Stimulated activated naive CD8-positive, alpha-beta T cell treated with anti-CD3 and anti-CD28 coated beads, Interleukin-15, amount 100 ng/mL, for 72 hours (primary cell): ENCODE data around the gene CCDC150.
"Not testable (repeated sequence)": the region's sequence is repeated elsewhere in the genome, so short reads cannot be mapped to it uniquely, and the experiment has no call there.

Experiments
- ATAC-seq: fragments of 150-1000 bp; cut with Tn5 transposase; 2 replicates; pipeline ENCODE4 v1.10.0; 2021; ENCODE audit warnings: mild to moderate bottlenecking, moderate library complexity
- DNase-seq, 2 donors: peaks; one replicate each; pipeline ENCODE4 v3.0.0; 2021 to 2022
- H3K27ac Mint-ChIP-seq, 2 donors: one replicate each; pipeline ENCODE4 v1.8.0; 2022; ENCODE audit warnings: mild to moderate bottlenecking in 2 of 2, mixed read lengths in 2 of 2, moderate library complexity in 2 of 2
- H3K27me3 Mint-ChIP-seq: one replicate; pipeline ENCODE4 v1.8.0; 2022; ENCODE audit warnings: mixed read lengths
- H3K4me1 Mint-ChIP-seq: one replicate; pipeline ENCODE4 v1.8.0; 2022; ENCODE audit warnings: mild to moderate bottlenecking, mixed read lengths
- H3K4me3 Mint-ChIP-seq, 2 donors: one replicate each; pipeline ENCODE4 v1.8.0; 2022; ENCODE audit warnings: mild to moderate bottlenecking in 2 of 2, mixed read lengths in 2 of 2, moderate library complexity in 1 of 2
- H3K9me3 Mint-ChIP-seq, 2 donors: one replicate each; pipeline ENCODE4 v1.8.0; 2022; ENCODE audit warnings: mixed read lengths in 2 of 2

CCDC150 gene

DNA sequence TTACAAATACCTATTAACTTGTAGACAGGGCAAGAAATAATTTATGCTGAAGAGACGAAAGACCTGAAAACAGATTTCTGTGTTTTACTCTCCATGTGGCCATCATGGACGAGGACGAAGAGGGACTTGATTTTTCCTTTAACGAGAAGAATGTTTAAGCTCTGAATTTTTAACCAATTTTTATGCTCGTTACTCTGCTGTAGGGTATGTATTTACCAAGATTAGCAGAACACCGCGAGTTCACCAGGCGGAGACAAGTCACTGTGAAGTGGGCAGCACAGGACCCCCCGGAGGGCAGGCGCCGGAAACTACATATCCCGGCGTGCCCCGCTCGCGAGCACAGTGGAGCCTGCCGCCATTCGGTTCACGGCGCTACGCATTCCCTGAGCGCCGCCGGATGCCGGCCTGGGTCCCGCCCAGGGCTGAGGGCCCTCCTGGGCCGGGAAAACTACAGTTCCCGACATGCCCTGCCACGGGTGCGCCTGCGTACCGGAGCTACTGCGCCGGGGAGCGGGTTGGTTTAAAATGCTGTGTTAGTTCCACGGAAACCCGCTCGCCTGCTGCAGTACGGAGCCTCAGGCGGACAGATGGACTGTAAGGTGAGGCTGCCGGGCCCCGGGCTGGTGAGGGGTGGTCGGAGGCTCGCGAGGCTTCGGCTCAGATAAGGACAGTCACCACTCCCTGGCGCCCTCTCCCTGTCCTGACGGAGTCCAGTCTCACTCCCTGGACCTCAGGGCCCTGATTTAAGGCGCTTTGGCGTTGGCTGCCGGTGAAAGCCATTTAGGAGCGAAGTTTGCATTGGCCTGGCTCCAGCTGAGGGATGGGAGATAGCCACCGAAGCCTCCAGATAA is at the start of gene CCDC150:
Gene CCDC150 (plus strand): TSS at position 536 of the 851 bp plus-strand sequence. CDS start 52 bp downstream, at position 588.
- peak; percentile 94 to 97 for DNase-seq
- H3K27me3 Mint-ChIP-seq: peaks cover 7% of the 10 kb centered on the region
- ATAC-seq: peak; percentile 100
- H3K4me3 Mint-ChIP-seq: peak within 1 kb of the TSS; percentile 76 to 93
- H3K27ac Mint-ChIP-seq: peak within 1 kb of the TSS; percentile 64 to 90
- H3K9me3 Mint-ChIP-seq: no peaks in the 10 kb centered on the region
- H3K4me1 Mint-ChIP-seq: peaks cover 29% of the 10 kb centered on the region

DNA sequence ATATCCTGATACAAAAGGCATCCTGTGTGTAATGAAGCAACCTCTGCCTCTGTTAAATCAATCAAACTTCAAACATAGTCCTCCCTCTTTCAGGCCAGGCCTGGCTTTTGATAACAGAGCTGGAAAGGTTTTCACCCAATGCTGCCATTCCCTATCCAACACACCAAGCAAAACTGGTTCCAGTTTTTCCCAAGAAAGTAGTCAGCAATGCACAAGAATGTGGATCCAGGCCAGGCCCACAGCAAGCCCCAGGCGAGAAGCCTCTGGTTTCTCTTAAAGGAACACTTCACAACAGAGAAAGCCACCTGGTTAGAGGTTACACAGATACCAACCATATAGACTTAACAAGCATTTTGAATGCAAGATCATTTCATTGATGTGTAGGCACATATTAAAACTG is 49.2 kb upstream of the CCDC150 start:
- DNase-seq (no peak), ATAC-seq (no peak)
- Mint-ChIP-seq H3K4me1 (peaks cover 5% of the 10 kb centered on the region), H3K27ac (no peak overlapping the region), H3K9me3 (peaks cover 0 to 4% of the 10 kb centered on the region in 2 donors), H3K27me3 (peaks cover 54% of the 10 kb centered on the region), H3K4me3 (no peak overlapping the region)

DNA sequence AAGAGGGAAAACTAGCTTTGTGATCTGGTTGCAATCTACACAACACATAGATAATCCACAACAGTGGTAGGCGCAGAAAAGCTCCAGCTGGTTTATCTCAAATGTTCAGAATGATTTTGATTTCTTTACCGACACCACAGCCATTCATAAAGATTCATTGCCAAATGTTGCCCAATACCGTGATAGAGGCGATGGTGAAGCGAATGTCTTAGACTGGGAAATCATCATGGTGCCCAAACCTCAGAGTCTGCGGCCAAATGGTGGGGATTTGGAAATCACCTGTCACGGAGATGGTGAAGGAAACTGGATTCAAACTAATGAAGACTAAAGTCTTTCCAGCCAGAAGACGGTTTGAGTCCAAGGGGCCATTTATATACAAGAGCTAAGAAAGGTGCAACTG is 48.5 kb upstream of the CCDC150 start:
- DNase-seq (no peak), ATAC-seq (no peak)
- Mint-ChIP-seq H3K4me1 (peaks cover 5% of the 10 kb centered on the region), H3K27me3 (peaks cover 62% of the 10 kb centered on the region), H3K9me3 (no peaks in the 10 kb centered on the region), H3K4me3 (no peak overlapping the region), H3K27ac (no peak overlapping the region)

DNA sequence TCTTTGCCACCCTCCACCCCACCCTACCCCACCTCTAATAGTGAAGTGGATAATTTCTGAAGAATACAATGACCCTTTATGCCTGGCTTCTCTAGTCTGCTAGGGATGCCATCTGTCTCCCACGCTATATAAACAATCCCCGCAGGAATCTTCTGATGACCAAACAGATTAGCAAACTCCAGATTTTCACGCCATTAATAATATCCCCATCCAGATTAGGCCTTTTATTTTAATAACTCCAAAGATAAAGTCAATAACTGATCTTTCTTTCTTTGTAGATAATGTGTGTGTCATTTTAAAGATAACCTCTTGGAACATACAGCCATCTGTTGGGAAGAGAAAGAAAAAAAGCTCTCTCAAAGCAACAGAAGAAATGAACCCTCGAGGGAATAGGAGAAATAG is 47.9 kb upstream of the CCDC150 start:
- Mint-ChIP-seq H3K27ac (no peak overlapping the region), H3K4me1 (peaks cover 5% of the 10 kb centered on the region), H3K4me3 (no peak overlapping the region), H3K27me3 (peaks cover 68% of the 10 kb centered on the region), H3K9me3 (no peaks in the 10 kb centered on the region)
- ATAC-seq: no peak
- no peak for DNase-seq

DNA sequence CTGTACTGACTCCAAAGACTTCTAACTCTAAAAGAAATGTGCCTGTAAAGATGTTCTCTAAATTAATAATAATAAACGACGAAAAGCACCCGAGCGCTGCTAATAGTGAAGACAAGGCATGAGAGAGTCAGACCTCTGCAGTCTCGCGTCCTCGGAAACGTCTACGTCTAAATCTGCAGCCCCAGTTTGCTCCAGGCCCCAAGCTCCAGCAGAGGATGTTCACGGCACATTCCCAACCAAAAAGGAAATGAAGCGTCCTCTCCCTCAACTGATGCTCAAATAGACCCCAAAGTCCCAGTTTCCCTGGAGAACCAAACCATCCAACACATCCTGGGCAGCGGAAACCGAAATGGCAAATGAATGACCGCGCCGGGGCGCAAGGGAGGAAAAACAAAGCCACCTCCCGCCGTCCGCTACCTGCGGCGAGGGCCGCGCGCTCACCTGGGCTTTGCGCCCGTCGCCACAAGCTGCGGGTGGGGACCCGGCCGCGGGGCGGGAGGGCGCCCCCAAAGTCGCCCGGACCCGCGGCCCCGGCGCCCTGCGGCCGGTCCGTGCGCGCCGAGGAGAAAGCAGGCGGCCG is 47.1 kb upstream of the CCDC150 start:
- Mint-ChIP-seq H3K27me3 (peaks cover 76% of the 10 kb centered on the region), H3K4me3 (peak overlapping the region; percentile 74 to 75), H3K4me1 (peaks cover 5% of the 10 kb centered on the region), H3K9me3 (no peaks in the 10 kb centered on the region), H3K27ac (no peak overlapping the region)
- ATAC-seq (peak; percentile 31), DNase-seq (peak in 1 of 2 donors; percentile 16)

DNA sequence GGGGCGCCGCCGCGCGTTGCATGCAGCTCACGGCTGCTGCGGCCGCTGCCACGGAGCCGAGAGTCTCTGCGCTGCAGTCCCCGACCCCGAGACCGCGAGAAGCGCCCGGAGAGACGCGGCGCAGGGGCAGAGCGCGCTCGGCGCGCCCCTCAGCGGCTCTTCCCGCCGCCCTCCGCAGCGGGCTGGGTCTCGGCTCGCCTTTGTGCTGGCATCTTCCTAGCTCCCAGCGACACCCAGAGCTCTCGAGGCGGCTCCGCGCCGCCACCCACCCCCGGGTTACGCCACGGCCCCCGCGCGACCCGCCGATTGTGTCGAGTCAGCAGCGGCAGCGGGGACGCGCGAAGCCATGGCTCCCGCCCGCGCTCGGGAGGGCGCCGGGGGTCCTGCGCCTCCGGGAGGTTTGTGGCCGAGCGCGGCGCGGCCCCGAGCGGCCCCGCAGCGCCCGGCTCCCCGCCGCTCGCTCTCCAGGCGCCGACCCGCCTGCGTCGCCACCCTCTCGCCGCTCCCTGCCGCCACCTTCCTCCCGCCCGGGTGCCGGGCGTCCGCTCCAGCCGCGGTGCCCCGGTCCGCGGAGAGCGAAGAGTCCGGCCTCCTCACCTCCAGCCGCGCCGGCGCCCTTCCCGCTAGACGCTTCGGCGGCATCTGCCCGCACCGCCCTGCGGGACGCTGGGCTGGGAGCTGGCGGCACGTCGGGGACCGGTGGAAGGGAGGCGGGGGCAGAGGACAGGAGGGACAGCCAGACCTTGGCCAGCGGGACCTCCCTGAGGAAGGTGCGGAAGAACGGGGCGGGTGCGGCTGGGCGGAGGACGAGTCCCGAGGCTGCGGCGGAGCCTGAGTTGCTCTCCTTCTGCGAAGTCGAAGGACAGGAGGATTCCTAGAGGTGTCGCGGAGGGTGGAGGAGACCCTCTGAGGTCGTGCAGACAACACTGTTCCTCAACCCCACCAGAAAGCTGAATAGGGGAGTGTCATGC is 46.3 kb upstream of the CCDC150 start, which contains the start of gene HECW2:
Gene HECW2 (minus strand): TSS at position 644 of the 971 bp plus-strand sequence.
- peak; percentile 25 to 31 for DNase-seq
- peaks cover 78% of the 10 kb centered on the region for H3K27me3 Mint-ChIP-seq
- peaks cover 5% of the 10 kb centered on the region for H3K4me1 Mint-ChIP-seq
- no peaks in the 10 kb centered on the region for H3K9me3 Mint-ChIP-seq
- ATAC-seq: peak; percentile 75
- H3K27ac Mint-ChIP-seq: no peak within 1 kb of the TSS
- peak within 1 kb of the TSS; percentile 74 to 75 for H3K4me3 Mint-ChIP-seq

DNA sequence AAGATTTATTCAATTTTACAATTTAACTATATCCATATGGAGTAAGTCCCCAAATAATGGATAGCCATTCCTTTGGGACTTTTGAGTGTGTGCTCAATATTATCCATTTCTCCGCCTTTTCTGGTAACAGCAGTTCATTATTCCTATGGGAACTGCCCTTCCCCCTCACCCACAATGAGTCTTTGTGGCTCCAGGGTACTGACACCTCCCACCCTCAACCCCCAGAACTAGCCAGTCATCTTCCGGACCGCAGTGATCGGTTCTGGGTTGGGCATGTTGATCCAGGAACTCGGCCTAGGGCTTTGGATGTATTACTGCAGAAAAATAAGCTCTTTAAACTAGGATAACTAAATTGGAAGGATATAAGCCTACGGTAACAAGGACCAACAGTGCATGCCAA is 45.4 kb upstream of the CCDC150 start:
- Mint-ChIP-seq H3K4me3 (peak overlapping the region in 1 of 2 donors; percentile 41), H3K27me3 (peaks cover 77% of the 10 kb centered on the region)
- no peak for DNase-seq

DNA sequence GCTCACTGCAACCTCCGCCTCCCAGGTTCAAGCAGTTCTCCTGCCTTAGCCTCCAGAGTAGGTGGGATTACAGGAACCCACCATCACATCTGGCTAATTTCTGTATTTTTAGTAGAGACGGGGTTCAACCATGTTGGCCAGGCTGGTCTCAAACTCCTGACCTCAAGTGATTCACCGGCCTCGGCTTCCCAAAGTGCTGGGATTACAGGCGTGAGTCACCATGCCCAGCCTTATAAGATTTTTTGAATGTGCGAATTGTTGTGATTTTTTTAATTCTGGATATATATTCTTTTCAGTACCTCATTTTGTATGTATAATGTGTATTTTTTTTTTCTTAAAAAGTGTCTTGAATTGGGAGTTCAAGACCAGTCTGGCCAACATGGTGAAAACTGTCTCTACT is 42.0 kb upstream of the CCDC150 start:
- H3K4me3 Mint-ChIP-seq: no peak overlapping the region
- peaks cover 5% of the 10 kb centered on the region for H3K4me1 Mint-ChIP-seq
- no peak overlapping the region for H3K27ac Mint-ChIP-seq
- DNase-seq: no peak
- no peak for ATAC-seq
- H3K27me3 Mint-ChIP-seq: peaks cover 70% of the 10 kb centered on the region
- no peaks in the 10 kb centered on the region for H3K9me3 Mint-ChIP-seq

More for the DNA sequence above, 45.4 kb upstream of the CCDC150 start:
- H3K4me1 Mint-ChIP-seq: peaks cover 5% of the 10 kb centered on the region
- H3K27ac Mint-ChIP-seq: no peak overlapping the region
- ATAC-seq: no peak
- H3K9me3 Mint-ChIP-seq: no peaks in the 10 kb centered on the region

DNA sequence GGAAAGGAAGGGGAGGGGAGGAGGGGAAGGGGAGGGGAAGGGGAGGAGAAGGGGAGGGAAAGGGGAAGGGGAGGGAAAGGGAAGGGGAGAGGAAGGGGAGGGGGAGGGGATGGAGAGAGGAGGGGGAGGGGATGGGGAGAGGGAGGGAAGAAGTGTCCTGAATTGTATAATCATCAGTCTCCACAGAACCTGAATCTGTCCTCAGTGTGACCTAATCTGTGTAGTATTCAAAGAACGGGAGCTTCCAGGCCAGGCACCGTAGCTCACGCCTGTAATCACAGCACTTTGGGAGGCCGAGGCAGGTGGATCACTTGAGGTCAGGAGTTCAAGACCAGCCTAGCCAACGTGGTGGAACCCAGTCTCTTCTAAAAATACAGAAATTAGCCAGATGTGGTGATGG is 41.1 kb upstream of the CCDC150 start:
- ATAC-seq (peak; percentile 35), DNase-seq (no peak)
- no peak overlapping the region for H3K27ac Mint-ChIP-seq
- H3K4me1 Mint-ChIP-seq: peaks cover 4% of the 10 kb centered on the region
- no peak overlapping the region for H3K4me3 Mint-ChIP-seq
- peaks cover 67% of the 10 kb centered on the region for H3K27me3 Mint-ChIP-seq
- no peaks in the 10 kb centered on the region for H3K9me3 Mint-ChIP-seq

DNA sequence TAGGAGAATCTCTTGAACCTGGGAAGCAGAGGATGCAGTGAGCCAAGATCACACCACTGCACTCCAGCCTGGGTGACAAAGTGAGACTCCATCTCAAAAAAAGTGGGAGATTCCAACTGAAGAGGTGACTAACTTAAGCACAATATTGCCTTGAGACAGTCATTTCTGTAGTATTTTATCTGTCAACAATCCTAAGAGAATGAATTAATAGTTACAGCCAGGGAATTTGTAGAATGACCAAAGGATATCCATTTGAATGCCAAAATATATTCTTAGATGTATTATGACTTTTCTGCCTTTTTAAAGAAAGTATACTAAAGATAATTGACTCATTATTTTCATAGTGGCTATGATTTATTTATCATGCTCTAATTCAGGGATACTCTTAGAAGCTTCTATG is 40.7 kb upstream of the CCDC150 start:
- no peaks in the 10 kb centered on the region for H3K9me3 Mint-ChIP-seq
- no peak overlapping the region for H3K27ac Mint-ChIP-seq
- peaks cover 63% of the 10 kb centered on the region for H3K27me3 Mint-ChIP-seq
- H3K4me1 Mint-ChIP-seq: no peaks in the 10 kb centered on the region
- ATAC-seq (no peak), DNase-seq (no peak)
- no peak overlapping the region for H3K4me3 Mint-ChIP-seq

DNA sequence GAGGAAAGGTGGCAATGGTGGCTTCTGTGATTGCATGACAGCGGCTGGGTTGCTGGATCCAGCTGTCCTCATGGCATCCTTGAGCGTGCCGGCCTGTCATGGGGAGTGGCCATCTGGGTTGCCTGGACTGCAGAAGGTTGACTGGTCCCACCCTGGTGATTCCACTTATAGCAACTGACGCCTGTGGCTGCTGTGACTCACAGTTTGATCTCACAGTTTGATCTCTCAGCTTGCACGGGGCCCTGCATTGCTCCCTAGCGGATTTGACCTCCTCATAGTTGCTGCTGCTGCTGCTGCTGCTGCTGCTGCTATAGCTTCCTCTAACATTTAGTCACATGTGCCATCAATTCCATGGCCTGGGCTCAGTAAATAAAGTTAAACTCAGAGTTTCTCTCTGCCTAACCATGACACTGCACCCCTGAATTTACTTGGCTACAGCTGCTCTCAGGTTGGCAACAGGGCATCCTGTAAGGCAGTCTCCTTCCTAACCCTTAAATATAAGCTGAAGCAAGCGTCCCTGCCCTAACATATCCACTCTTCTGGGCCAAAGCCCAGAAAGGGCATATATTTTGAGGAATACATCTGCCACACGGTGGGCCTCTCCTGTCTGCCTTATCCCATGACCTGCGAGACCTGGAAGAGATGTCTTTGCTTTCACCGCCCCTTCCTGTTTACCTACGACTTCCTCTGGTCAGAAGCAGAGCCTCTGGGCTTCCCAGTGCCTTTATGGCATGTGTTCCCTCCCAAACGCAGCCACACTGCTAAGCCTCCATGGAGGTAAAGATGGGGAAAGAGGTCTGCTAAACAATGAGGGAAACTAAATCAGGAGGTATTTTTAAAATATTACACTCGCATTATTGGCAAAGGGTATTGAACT is 37.8 kb upstream of the CCDC150 start:
- Mint-ChIP-seq H3K4me1 (no peaks in the 10 kb centered on the region), H3K27ac (peak overlapping the region in 1 of 2 donors; percentile 70), H3K27me3 (peaks cover 35% of the 10 kb centered on the region), H3K9me3 (no peaks in the 10 kb centered on the region), H3K4me3 (no peak overlapping the region)
- ATAC-seq: no peak
- no peak for DNase-seq

DNA sequence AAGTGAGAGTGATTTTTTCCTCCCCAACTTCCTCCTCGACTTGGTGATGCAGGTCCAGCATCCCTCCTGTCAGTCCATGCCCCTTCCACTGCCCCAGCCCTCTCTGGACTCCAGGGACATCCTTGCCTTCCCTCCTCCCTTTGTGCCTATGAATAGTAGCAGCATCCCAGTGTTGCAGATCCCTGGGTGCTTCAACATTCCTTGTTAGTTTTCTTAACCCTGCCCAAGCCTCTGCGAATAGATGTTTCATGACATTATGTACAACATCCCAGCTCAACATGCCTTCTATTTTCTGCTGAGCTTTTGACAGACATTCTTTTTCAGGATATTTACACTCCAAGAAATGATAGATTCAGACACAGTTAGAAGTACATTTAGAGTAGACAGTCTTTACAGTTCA is 35.3 kb upstream of the CCDC150 start:
- ATAC-seq (no peak), DNase-seq (no peak)
- Mint-ChIP-seq H3K27ac (no peak overlapping the region), H3K4me3 (no peak overlapping the region), H3K9me3 (no peaks in the 10 kb centered on the region), H3K27me3 (peaks cover 25% of the 10 kb centered on the region), H3K4me1 (no peaks in the 10 kb centered on the region)

DNA sequence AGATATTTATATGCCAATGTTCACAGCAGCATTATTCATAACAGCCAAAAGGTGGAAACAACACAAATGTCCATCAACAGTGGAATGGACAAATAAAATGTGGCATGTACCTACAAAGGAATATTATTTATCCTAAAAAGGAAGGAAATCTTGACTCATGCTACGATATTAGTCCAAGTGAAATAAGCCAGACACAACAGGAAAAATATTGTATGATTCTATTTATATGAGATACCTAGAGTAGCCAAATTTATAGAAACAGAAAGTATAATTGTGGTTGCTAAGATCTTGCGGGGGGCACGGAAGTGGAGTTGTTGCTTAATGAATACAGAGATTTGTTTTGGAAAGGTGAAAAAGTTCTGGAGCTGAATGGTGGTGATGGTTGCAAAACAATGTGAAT is 33.0 kb upstream of the CCDC150 start:
- H3K27me3 Mint-ChIP-seq: peaks cover 5% of the 10 kb centered on the region
- H3K27ac Mint-ChIP-seq: no peak overlapping the region
- DNase-seq: no peak
- H3K9me3 Mint-ChIP-seq: no peaks in the 10 kb centered on the region
- no peak overlapping the region for H3K4me3 Mint-ChIP-seq
- ATAC-seq: no peak
- no peaks in the 10 kb centered on the region for H3K4me1 Mint-ChIP-seq

DNA sequence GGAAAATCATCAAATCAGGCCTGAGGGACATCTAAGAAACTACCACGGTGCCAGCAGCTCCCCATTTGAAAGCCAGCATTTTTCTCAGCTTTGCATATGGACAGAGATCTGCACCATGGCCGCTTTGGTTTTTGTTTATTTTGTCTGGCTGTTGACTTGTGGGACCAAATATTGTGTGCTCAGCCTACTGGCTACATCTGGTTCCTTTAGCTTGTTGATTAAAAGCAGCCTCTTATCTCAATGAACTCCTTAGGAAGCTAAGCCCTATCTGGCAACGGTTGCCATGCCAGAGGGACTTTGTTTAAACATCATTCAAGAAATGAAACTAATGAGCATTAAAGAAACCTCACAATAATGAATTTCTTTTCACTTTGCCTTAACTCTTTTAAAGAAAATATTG is 32.4 kb upstream of the CCDC150 start:
- H3K27ac Mint-ChIP-seq: no peak overlapping the region
- no peaks in the 10 kb centered on the region for H3K27me3 Mint-ChIP-seq
- H3K4me1 Mint-ChIP-seq: no peaks in the 10 kb centered on the region
- no peak overlapping the region for H3K4me3 Mint-ChIP-seq
- no peaks in the 10 kb centered on the region for H3K9me3 Mint-ChIP-seq
- no peak for DNase-seq
- ATAC-seq: no peak

DNA sequence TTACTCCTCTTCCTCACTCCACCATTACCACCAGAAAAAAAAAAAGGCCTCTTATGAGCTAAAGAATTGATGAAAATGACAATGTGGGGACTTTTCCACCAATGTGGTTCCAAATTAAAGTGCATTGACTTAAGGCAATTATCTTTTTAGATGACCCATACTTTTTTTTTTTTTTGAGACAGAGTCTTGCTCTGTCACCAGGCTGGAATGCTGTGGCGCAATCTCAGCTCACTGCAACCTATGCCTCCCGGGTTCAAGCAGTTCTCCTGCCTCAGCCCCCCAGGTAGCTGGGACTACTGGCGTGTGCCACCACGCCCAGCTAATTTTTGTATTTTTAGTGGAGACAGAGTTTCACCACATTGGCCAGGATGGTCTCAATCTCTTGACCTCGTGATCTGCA is 31.6 kb upstream of the CCDC150 start:
- H3K27me3 Mint-ChIP-seq, ATAC-seq: not testable (repeated sequence)

More for the DNA sequence above, 31.6 kb upstream of the CCDC150 start:
- H3K4me1 Mint-ChIP-seq, H3K9me3 Mint-ChIP-seq, DNase-seq, H3K27ac Mint-ChIP-seq, H3K4me3 Mint-ChIP-seq: not testable (repeated sequence)
